ENCODE results near the gene PPM1B. TPM values are rescaled to one million over a fixed set of nuclear protein-coding genes. Genes with fewer than 3 reads are reported as not detected.

Gene PPM1B
- total RNA-seq, 1 donor from 2014 or later, result 32.2 TPM

GRCh38 chr2:44275927-44276303 lies 107.2 kb downstream of the PPM1B start:
- H3K9me3 ChIP-seq, result no peaks in the 10 kb centered on the region
- TF ChIP-seq POLR2AphosphoS5 (IDR thresholded peaks at IDR 0.05; ENCODE audit: insufficient read depth in 1 of 2, low read depth in 1 of 2) (no peak), POLR2A (IDR thresholded peaks at IDR 0.05) (no peak)
- no peak overlapping the region for H3K4me3 ChIP-seq
- no peak overlapping the region for H3K27ac ChIP-seq
- intact Hi-C loops (cut with DNase I), result no loop called here
- no peaks in the 10 kb centered on the region for H3K4me1 ChIP-seq
- no peaks in the 10 kb centered on the region for H3K36me3 ChIP-seq
- H3K27me3 ChIP-seq, result no peaks in the 10 kb centered on the region
- DNase-seq (ENCODE audit: extremely low spot score in 2 of 2), result no peak

DNA sequence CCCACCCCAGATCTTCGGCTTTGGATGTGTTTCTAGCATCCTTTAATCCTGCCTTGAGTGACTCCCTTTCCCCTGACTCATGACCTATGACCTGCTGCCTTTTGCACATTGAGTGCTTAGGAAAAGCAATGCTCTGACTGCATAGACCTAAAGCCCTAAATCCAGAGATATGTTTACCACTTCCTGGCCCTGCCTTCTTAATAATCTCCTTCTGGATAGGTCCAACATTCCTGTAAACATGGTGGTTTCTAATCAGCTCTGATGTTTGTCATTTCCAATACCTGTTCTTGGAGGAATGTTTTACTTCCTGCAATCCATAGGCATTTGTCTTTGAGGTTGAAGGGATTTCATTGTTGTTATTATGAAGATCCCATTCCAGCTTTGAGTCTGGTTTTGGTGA lies 108.9 kb downstream of the PPM1B start:
- H3K36me3 ChIP-seq, result no peaks in the 10 kb centered on the region
- intact Hi-C loops (cut with DNase I), result no loop called here
- no peaks in the 10 kb centered on the region for H3K4me1 ChIP-seq
- H3K9me3 ChIP-seq, result no peaks in the 10 kb centered on the region
- no peak overlapping the region for H3K27ac ChIP-seq
- no peak for DNase-seq (ENCODE audit: extremely low spot score in 2 of 2)
- no peak overlapping the region for H3K4me3 ChIP-seq
- no peak for TF ChIP-seq POLR2A (IDR thresholded peaks at IDR 0.05)
- TF ChIP-seq CTCF (IDR thresholded peaks at IDR 0.05), result no peak
- no peaks in the 10 kb centered on the region for H3K27me3 ChIP-seq

DNA sequence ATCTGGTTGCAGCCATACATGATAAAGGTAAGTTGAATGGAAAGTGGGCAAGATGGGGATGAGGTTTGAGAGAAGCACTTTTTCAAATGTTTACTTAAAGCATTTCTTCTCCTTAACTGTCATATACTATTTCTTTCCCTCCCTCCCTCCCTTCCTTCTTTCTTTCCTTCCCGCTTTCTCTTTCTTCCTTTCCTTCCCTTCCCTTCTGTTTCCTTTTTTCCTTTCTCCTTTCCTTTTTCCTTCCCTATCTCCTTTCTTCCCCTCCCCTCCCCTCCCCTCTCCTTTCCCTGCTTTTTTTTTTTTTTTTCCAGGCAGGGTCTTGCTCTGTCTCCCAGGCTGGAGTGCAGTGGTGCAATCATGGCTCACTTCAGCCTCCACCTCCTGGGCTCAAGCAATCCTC lies 112.2 kb downstream of the PPM1B start:
- intact Hi-C loops (cut with DNase I), result no loop called here
- Histone ChIP-seq H3K27ac (no peak overlapping the region), H3K36me3 (no peaks in the 10 kb centered on the region)

More for the DNA sequence above, 112.2 kb downstream of the PPM1B start:
- Histone ChIP-seq H3K4me1 (no peaks in the 10 kb centered on the region), H3K4me3 (no peak overlapping the region), H3K27me3 (no peaks in the 10 kb centered on the region), H3K9me3 (no peaks in the 10 kb centered on the region)
- TF ChIP-seq POLR2AphosphoS5 (IDR thresholded peaks at IDR 0.05; ENCODE audit: insufficient read depth in 1 of 2, low read depth in 1 of 2), result no peak
- TF ChIP-seq CTCF (IDR thresholded peaks at IDR 0.05), result no peak
- TF ChIP-seq POLR2A (IDR thresholded peaks at IDR 0.05), result no peak
- no peak for DNase-seq (ENCODE audit: extremely low spot score in 2 of 2)

Small RNA genes lying within 50 kb of the gene (small RNA-seq; reads per million reads assigned to genes)
- not detected for gene RNU6-566P

Other genes starting within 250 kb of the PPM1B start
- 35.4 TPM for gene LRPPRC, start 172.9 kb upstream of the PPM1B start, total RNA-seq
- not detected for gene SLC3A1, start 106.6 kb downstream of the PPM1B start, total RNA-seq
- 38.3 TPM for gene PREPL, start 192.6 kb downstream of the PPM1B start, total RNA-seq
- gene CAMKMT, start 193.1 kb downstream of the PPM1B start, total RNA-seq, result 21.1 TPM